Prostate gland (tissue), 2 donors: Measurements from ENCODE around the gene UBB. TPM values are rescaled to one million over a fixed set of nuclear protein-coding genes. Genes with fewer than 3 reads are reported as not detected.

Experiments used
- DNase-seq: peaks from one replicate; pipeline ENCODE4 v3.0.0-alpha.2; 2019; ENCODE audit warnings: low spot score
- H3K27ac ChIP-seq, 2 donors: fragments of 200-600 bp; sonication (generic); 2 replicates each; pipeline ENCODE4 v1.5.1; 2017 to 2019
- H3K27me3 ChIP-seq: fragments of 200-600 bp; sonication (generic); replicated peaks from 2 replicates; pipeline ENCODE4 v1.5.1; 2019; ENCODE audit not compliant: insufficient read depth
- H3K36me3 ChIP-seq, 2 donors: fragments of 200-600 bp; sonication (generic); 1 replicate in 1 of 2; 2 replicates in 1 of 2; pipeline versions ENCODE4 v1.5.1 to v1.8.1; 2017 to 2019
- H3K4me1 ChIP-seq: fragments of 200-600 bp; sonication (generic); replicated peaks from 2 replicates; pipeline ENCODE4 v1.5.1; 2019
- H3K4me3 ChIP-seq, 2 donors: fragments of 200-600 bp; sonication (generic); 2 replicates each; pipeline ENCODE4 v1.5.1; 2017 to 2019
- H3K9me3 ChIP-seq: fragments of 200-600 bp; sonication (generic); 2 replicates; pipeline ENCODE4 v1.5.1; 2017
- POLR2A ChIP-seq: fragments of 450-650 bp; IDR thresholded peaks from one replicate; pipeline ENCODE4 v1.6.1; 2016; ENCODE audit warnings: antibody characterized with exemption, mild to moderate bottlenecking
- POLR2AphosphoS5 ChIP-seq: sonication (generic); formaldehyde crosslinking; IDR thresholded peaks from one replicate; pipeline ENCODE4 v1.6.1; 2017; ENCODE audit warnings: antibody characterized with exemption
- WGBS: methylation state at CpG from one replicate; pipeline ENCODE4 v1.1.5; 2018; 5-methylcytosine and 5-hydroxymethylcytosine counted together
- intact Hi-C: fragments of 100-400 bp; cut with DNase I; formaldehyde crosslinking; loops from one replicate; pipeline ENCODE4 v1.14.2; 2022
- total RNA-seq, 2 donors: library from RNA; depleted of rRNA; stranded (reverse); fragments of >200 nt; gene quantifications; one replicate each; pipeline ENCODE4 v1.1.0, GENCODE V29; 2016
- TF ChIP-seq, protein P1 (sequence below), 4 experiments: fragments of 200-600 bp in 2 of 4; fragments of 450-650 bp in 2 of 4; sonication (generic) in 2 of 4; IDR thresholded peaks; 1 replicate in 3 of 4; 2 replicates in 1 of 4; pipeline ENCODE4 v1.5.1; 2016 to 2019; ENCODE audit warnings: antibody characterized with exemption in 4 of 4, mild to moderate bottlenecking in 2 of 4, moderate library complexity in 2 of 4

Gene UBB
- total RNA-seq, 2 donors from 2014 or later: 1,174 to 1,571 TPM

DNA sequence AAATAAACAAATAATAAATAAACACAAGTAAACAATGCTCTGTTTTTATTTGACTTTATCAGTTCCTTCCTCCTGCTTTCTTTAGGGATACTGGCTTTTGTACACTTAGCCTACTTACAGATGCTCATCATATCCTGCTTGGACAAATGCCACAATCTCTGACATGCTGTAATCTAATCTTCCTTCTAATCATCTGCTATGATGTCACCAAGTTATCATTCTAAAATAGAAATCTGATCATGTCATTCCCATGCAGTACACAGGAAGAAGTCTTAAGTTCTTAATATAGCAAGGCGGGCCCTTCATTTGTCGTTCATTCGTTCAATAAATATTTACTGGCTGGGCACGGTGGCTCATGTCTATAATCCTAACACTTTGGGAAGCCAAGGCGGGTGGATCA is 9.1 kb upstream of the UBB start:
- WGBS: 67% methylated on average over 5 of the region's 5 CpGs
- intact Hi-C loops: no loop called here
- no peak for DNase-seq
- TF ChIP-seq, protein P1, sequence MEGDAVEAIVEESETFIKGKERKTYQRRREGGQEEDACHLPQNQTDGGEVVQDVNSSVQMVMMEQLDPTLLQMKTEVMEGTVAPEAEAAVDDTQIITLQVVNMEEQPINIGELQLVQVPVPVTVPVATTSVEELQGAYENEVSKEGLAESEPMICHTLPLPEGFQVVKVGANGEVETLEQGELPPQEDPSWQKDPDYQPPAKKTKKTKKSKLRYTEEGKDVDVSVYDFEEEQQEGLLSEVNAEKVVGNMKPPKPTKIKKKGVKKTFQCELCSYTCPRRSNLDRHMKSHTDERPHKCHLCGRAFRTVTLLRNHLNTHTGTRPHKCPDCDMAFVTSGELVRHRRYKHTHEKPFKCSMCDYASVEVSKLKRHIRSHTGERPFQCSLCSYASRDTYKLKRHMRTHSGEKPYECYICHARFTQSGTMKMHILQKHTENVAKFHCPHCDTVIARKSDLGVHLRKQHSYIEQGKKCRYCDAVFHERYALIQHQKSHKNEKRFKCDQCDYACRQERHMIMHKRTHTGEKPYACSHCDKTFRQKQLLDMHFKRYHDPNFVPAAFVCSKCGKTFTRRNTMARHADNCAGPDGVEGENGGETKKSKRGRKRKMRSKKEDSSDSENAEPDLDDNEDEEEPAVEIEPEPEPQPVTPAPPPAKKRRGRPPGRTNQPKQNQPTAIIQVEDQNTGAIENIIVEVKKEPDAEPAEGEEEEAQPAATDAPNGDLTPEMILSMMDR (IDR thresholded peaks at IDR 0.05): no peak
- TF ChIP-seq POLR2AphosphoS5 (no peak), POLR2A (no peak)
- no peaks in the 10 kb centered on the region for H3K36me3 ChIP-seq
- H3K4me3 ChIP-seq: no peak overlapping the region
- no peak overlapping the region for H3K27ac ChIP-seq
- no peaks in the 10 kb centered on the region for H3K27me3 ChIP-seq
- H3K4me1 ChIP-seq: no peaks in the 10 kb centered on the region
- H3K9me3 ChIP-seq: no peaks in the 10 kb centered on the region

DNA sequence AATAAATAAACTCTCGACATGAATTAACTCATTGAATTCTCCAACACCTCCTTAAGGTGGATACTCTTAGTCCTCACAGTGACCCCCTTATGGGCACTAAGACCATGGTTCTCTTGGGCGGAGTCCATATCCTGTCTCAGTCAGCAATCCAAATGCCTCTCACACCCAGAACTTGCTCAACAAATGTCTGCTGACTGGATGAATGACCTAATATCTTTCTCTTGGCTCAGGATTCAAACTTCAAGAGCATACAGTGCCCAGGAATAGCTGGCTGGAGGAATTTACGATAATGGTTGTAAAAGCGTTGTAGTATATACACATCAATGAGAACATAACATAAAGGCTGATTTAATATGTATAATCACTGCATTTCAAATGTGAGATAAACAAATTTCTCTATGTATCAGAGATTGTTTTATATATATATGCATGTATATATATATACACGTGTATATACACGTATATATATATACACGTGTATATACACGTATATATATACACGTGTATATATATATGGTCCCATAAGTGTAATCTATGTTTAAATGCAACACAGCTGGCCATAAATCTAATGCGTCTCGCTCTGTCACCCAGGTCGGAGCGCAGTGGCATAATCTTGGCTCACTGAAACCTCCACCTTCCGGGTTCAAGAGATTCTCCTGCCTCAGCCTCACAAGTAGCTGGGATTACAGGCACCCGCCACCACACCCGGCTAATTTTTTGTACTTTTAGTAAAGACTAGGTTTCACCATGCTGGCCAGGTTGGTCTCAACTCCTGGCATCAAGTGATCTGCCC is 6.5 kb upstream of the UBB start:
- Histone ChIP-seq H3K36me3 (no peaks in the 10 kb centered on the region), H3K4me1 (no peaks in the 10 kb centered on the region), H3K27ac (no peak overlapping the region), H3K4me3 (no peak overlapping the region), H3K9me3 (no peaks in the 10 kb centered on the region), H3K27me3 (no peaks in the 10 kb centered on the region)
- no peak for DNase-seq
- intact Hi-C loops: no loop called here
- 81% methylated on average over 16 of the region's 16 CpGs for WGBS
- TF ChIP-seq, protein P1 (IDR thresholded peaks at IDR 0.05): no peak
- peak; percentile 62 for TF ChIP-seq POLR2AphosphoS5

DNA sequence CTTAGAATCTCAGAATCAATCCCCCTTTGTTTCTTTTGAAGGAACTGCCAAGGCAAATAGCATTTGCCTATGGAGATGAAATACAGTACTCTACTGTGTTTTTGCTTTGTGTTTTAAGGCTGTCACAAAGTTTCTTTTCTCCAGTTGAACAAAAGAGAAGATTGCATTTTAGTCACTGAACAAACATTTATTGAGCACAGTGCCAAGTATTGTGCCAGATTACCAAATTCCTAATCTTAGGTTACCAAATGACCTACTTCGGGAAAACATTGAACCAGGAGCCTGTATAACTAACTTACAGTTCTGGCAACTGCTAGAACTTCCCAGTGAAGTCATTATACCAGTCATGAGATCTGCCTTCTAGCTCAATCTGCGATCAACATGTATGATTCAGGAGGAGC is 3.0 kb upstream of the UBB start:
- H3K4me3 ChIP-seq: no peak overlapping the region
- H3K27ac ChIP-seq: peak overlapping the region; percentile 69 to 98
- intact Hi-C loops: no loop called here
- H3K36me3 ChIP-seq: no peaks in the 10 kb centered on the region
- TF ChIP-seq POLR2AphosphoS5 (peak; percentile 91), POLR2A (no peak)
- TF ChIP-seq, protein P1 (IDR thresholded peaks at IDR 0.05): no peak
- H3K9me3 ChIP-seq: no peaks in the 10 kb centered on the region
- 28% methylated on average over 2 of the region's 2 CpGs for WGBS
- peak; percentile 56 for DNase-seq
- peaks cover 2% of the 10 kb centered on the region for H3K4me1 ChIP-seq
- no peaks in the 10 kb centered on the region for H3K27me3 ChIP-seq

DNA sequence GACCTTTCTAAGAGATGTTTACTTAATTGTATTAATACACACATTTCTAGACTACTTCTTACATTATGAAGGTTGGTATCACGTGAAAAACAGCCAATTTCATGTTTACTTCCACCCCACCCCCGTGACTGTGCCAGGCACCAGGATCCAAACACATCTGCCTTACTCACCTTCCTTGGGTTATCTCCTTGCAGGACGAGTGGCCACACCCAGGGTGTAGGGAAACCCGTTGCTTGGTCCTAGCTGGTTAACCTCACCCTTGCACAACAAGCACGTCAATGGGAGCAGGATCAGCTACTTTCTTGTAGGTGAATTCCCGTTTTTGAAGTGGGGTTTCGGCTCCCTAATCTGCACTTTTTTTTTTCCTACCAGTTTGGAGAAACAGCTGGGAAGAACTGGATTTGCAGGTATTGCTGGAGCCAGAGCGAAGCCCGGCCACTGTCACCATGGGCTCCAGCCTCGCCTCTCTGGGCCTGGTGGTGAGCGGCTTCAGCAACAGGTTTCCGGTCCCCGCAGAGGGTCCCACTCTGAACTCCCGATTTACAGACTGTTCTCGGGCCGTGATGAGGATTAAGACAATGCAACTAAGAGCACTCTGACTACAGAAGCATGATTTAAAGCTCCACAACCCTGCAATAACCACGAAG is 2.1 kb upstream of the UBB start:
- Histone ChIP-seq H3K27ac (peak overlapping the region; percentile 69 to 98), H3K4me3 (no peak overlapping the region), H3K4me1 (peaks cover 2% of the 10 kb centered on the region), H3K36me3 (no peaks in the 10 kb centered on the region), H3K27me3 (no peaks in the 10 kb centered on the region), H3K9me3 (no peaks in the 10 kb centered on the region)
- DNase-seq: peak; percentile 30
- 52% methylated on average over 17 of the region's 17 CpGs for WGBS
- peak; percentile 37 for TF ChIP-seq POLR2AphosphoS5
- TF ChIP-seq, protein P1 (IDR thresholded peaks at IDR 0.05): no peak
- TF ChIP-seq POLR2A: no peak
- intact Hi-C loops: no loop called here
